ENCODE results near the gene CYRIA. TPM values are rescaled to one million over a fixed set of nuclear protein-coding genes. Genes with fewer than 3 reads are reported as not detected.

CYRIA gene
- total RNA-seq, 2 donors from 2014 or later = 1.7 to 2.8 TPM

GRCh38 chr2:16621316-16621715 is 44.3 kb downstream of the CYRIA start:
- TF ChIP-seq CTCF (IDR thresholded peaks at IDR 0.05) = no peak
- no peaks in the 10 kb centered on the region for H3K27me3 ChIP-seq
- H3K4me1 ChIP-seq = peaks cover 0 to 33% of the 10 kb centered on the region in 2 donors
- no peaks in the 10 kb centered on the region for H3K9me3 ChIP-seq
- no peak overlapping the region for H3K4me3 ChIP-seq
- H3K36me3 ChIP-seq = peaks cover 4% of the 10 kb centered on the region
- no peak for DNase-seq (ENCODE audit: low spot score)
- H3K27ac ChIP-seq = no peak overlapping the region

- no peaks in the 10 kb centered on the region for H3K9me3 ChIP-seq
- no peak for TF ChIP-seq CTCF (IDR thresholded peaks at IDR 0.05)
- H3K4me1 ChIP-seq = peaks cover 0 to 26% of the 10 kb centered on the region in 2 donors
- H3K36me3 ChIP-seq = peaks cover 4% of the 10 kb centered on the region
- no peaks in the 10 kb centered on the region for H3K27me3 ChIP-seq
- DNase-seq (ENCODE audit: low spot score) = no peak
- H3K27ac ChIP-seq = no peak overlapping the region
- H3K4me3 ChIP-seq = no peak overlapping the region
Observed at GRCh38 chr2:16620590-16620989, 45.0 kb downstream of the CYRIA start.

GRCh38 chr2:16619576-16620245 is 45.9 kb downstream of the CYRIA start:
- H3K27me3 ChIP-seq = no peaks in the 10 kb centered on the region
- H3K4me1 ChIP-seq = peaks cover 0 to 19% of the 10 kb centered on the region in 2 donors
- H3K27ac ChIP-seq = no peak overlapping the region
- no peak for DNase-seq (ENCODE audit: low spot score)
- peaks cover 4% of the 10 kb centered on the region for H3K36me3 ChIP-seq
- TF ChIP-seq CTCF (IDR thresholded peaks at IDR 0.05) = no peak
- H3K4me3 ChIP-seq = no peak overlapping the region
- no peaks in the 10 kb centered on the region for H3K9me3 ChIP-seq

GRCh38 chr2:16617282-16618266 is 48.1 kb downstream of the CYRIA start:
- H3K4me3 ChIP-seq = no peak overlapping the region
- H3K4me1 ChIP-seq = peaks cover 0 to 25% of the 10 kb centered on the region in 2 donors
- no peaks in the 10 kb centered on the region for H3K27me3 ChIP-seq
- no peaks in the 10 kb centered on the region for H3K9me3 ChIP-seq
- TF ChIP-seq CTCF (IDR thresholded peaks at IDR 0.05) = peak in 1 of 2 donors; percentile 63
- peaks cover 4% of the 10 kb centered on the region for H3K36me3 ChIP-seq
- no peak for DNase-seq (ENCODE audit: low spot score)
- peak overlapping the region; percentile 3 to 28 for H3K27ac ChIP-seq
